ENCODE data around the gene PKDCC. TPM values are rescaled to one million over a fixed set of nuclear protein-coding genes. Genes with fewer than 3 reads are reported as not detected.

The PKDCC gene
- total and polyA plus RNA-seq, 2 of the 13 experiments (the other 11 are each of a cell fraction or from before 2014, with no cell fraction given) = 52.6 to 58.8 TPM

DNA sequence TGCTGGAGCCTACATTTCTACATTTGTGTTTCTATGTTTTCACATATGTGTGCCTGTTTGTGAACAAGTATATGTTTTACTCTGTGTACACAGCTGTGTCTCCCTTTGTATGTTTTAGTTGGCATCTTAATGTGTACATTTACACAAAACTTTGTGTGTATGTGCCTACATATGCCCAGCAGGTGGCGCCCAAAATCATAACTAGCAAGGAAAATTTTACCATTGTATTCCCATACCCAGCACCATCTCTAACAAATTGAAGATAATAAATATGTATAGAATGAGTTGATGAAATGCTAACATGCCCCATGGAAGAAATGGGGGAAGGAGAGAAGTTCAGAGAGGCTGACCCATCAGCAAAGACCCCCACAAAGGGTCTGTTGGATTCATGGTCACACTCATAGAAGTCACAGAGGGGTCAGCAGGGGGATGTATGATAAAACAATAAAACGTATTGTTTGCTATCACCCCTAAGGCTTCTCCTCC is 48.1 kb downstream of the PKDCC start:
- H3K4me1 ChIP-seq (ENCODE audit: insufficient read depth, low read length) = peaks cover 86% of the 10 kb centered on the region
- ATAC-seq = peak; percentile 20
- H3K27me3 ChIP-seq (ENCODE audit: control insufficient read depth in 1 of 2, insufficient read depth in 2 of 2, low read length in 2 of 2) = no peaks in the 10 kb centered on the region
- no TSS peak for BruUV-seq (replicated peaks)
- peak; percentile 84 for FAIRE-seq
- peaks cover 48% of the 10 kb centered on the region for H3K79me2 ChIP-seq (ENCODE audit: insufficient read depth, low read length)
- in situ Hi-C loops (cut with HindIII; ENCODE audit: extremely low pct_ligation_motif_present, low pct_unique_long_range_greater_than_20kb) = loop anchor here (5.0 kb wide), 3 partner anchors 76 to 141 kb away; no protein-coding TSS in a partner anchor
- peak overlapping the region; percentile 1 for H3K27ac ChIP-seq (ENCODE audit: extremely low read length, insufficient read depth, low read length)
- WGBS (ENCODE audit: low lambda C conversion rate) = 46% methylated on average over 2 of the region's 2 CpGs
- ChIA-PET CTCF (ENCODE audit: low intra/inter-chr PET ratio, low total read pairs) (interaction anchor here (0.8 to 3.6 kb wide), 7 partner anchors 40 to 142 kb away, joined by 3 to 39 read pairs (median 5); no protein-coding TSS in a partner anchor), POLR2A (interaction anchor here (0.9 to 4.2 kb wide), 5 partner anchors 37 to 99 kb away, joined by 3 to 24 read pairs (median 11); no protein-coding TSS in a partner anchor)
- H3K4me2 ChIP-seq (ENCODE audit: low read depth, low read length) = 0 out of 2 replicates have a peak overlapping the region, but pooled peaks have one; percentile 9
- no peak overlapping the region for H3K4me3 ChIP-seq (replicated peaks in 1 of 3; ENCODE audit: insufficient read depth in 1 of 3, low read depth in 2 of 3, low read length in 3 of 3)
- intact Hi-C loops (cut with micrococcal nuclease; ENCODE audit: unreplicated experiment) = loop anchor here (1.0 to 2.0 kb wide), 4 partner anchors 41 to 142 kb away; partner anchors contain the start of gene EML4
- peaks cover 8% of the 10 kb centered on the region; the same call in 1 of the 2 replicates for H3K9me3 ChIP-seq (ENCODE audit: low read length)
- no peaks in the 10 kb centered on the region for H3K36me3 ChIP-seq (replicated peaks in 1 of 2; ENCODE audit: control insufficient read depth in 1 of 2, insufficient read depth in 2 of 2, low read length in 2 of 2)
- H4K20me1 ChIP-seq (ENCODE audit: insufficient read depth, low read length) = no peaks in the 10 kb centered on the region
- no peak overlapping the region for H3K9ac ChIP-seq (ENCODE audit: insufficient read depth, low read depth, low read length)
- peak; percentile 81 for DNase-seq (ENCODE audit: low spot score)
- H2AFZ ChIP-seq (ENCODE audit: low read length) = no peak overlapping the region
- TF ChIP-seq FOXA3 (CRISPR knock-in tag; IDR thresholded peaks at IDR 0.05) (peak; percentile 84), KMT2B (CRISPR knock-in tag; IDR thresholded peaks at IDR 0.05) (peak; percentile 54), ERF (CRISPR knock-in tag; IDR thresholded peaks at IDR 0.05) (peak; percentile 61; the same call in 1 of the 2 replicates), TBX2 (CRISPR knock-in tag; IDR thresholded peaks at IDR 0.05; ENCODE audit: borderline replicate concordance) (0 out of 2 replicates have a peak, but pooled peaks have one; percentile 20), FOXA1 (IDR thresholded peaks at IDR 0.05) (peak; percentile 52), FOXA1 (CRISPR knock-in tag; IDR thresholded peaks at IDR 0.05) (peak; percentile 90), NKX3-1 (CRISPR knock-in tag; IDR thresholded peaks at IDR 0.05) (no peak), SMARCC2 (IDR thresholded peaks at IDR 0.05) (no peak)
- TF ChIP-seq, protein P1, sequence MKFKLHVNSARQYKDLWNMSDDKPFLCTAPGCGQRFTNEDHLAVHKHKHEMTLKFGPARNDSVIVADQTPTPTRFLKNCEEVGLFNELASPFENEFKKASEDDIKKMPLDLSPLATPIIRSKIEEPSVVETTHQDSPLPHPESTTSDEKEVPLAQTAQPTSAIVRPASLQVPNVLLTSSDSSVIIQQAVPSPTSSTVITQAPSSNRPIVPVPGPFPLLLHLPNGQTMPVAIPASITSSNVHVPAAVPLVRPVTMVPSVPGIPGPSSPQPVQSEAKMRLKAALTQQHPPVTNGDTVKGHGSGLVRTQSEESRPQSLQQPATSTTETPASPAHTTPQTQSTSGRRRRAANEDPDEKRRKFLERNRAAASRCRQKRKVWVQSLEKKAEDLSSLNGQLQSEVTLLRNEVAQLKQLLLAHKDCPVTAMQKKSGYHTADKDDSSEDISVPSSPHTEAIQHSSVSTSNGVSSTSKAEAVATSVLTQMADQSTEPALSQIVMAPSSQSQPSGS (CRISPR knock-in tag; IDR thresholded peaks at IDR 0.05) = peak; percentile 26; the same call in 1 of the 2 replicates
- TF ChIP-seq, protein P2, sequence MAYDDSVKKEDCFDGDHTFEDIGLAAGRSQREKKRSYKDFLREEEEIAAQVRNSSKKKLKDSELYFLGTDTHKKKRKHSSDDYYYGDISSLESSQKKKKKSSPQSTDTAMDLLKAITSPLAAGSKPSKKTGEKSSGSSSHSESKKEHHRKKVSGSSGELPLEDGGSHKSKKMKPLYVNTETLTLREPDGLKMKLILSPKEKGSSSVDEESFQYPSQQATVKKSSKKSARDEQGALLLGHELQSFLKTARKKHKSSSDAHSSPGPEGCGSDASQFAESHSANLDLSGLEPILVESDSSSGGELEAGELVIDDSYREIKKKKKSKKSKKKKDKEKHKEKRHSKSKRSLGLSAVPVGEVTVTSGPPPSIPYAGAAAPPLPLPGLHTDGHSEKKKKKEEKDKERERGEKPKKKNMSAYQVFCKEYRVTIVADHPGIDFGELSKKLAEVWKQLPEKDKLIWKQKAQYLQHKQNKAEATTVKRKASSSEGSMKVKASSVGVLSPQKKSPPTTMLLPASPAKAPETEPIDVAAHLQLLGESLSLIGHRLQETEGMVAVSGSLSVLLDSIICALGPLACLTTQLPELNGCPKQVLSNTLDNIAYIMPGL (CRISPR knock-in tag; IDR thresholded peaks at IDR 0.05; ENCODE audit: borderline replicate concordance in 1 of 2, low read depth in 1 of 2) = 0 out of 4 replicates have a peak, but pooled peaks of 1 of the 2 experiments have one; percentile 31
- TF ChIP-seq, protein P3, sequence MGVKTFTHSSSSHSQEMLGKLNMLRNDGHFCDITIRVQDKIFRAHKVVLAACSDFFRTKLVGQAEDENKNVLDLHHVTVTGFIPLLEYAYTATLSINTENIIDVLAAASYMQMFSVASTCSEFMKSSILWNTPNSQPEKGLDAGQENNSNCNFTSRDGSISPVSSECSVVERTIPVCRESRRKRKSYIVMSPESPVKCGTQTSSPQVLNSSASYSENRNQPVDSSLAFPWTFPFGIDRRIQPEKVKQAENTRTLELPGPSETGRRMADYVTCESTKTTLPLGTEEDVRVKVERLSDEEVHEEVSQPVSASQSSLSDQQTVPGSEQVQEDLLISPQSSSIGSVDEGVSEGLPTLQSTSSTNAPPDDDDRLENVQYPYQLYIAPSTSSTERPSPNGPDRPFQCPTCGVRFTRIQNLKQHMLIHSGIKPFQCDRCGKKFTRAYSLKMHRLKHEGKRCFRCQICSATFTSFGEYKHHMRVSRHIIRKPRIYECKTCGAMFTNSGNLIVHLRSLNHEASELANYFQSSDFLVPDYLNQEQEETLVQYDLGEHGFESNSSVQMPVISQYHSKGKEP (CRISPR knock-in tag; IDR thresholded peaks at IDR 0.05) = no peak
- TF ChIP-seq, protein P4, sequence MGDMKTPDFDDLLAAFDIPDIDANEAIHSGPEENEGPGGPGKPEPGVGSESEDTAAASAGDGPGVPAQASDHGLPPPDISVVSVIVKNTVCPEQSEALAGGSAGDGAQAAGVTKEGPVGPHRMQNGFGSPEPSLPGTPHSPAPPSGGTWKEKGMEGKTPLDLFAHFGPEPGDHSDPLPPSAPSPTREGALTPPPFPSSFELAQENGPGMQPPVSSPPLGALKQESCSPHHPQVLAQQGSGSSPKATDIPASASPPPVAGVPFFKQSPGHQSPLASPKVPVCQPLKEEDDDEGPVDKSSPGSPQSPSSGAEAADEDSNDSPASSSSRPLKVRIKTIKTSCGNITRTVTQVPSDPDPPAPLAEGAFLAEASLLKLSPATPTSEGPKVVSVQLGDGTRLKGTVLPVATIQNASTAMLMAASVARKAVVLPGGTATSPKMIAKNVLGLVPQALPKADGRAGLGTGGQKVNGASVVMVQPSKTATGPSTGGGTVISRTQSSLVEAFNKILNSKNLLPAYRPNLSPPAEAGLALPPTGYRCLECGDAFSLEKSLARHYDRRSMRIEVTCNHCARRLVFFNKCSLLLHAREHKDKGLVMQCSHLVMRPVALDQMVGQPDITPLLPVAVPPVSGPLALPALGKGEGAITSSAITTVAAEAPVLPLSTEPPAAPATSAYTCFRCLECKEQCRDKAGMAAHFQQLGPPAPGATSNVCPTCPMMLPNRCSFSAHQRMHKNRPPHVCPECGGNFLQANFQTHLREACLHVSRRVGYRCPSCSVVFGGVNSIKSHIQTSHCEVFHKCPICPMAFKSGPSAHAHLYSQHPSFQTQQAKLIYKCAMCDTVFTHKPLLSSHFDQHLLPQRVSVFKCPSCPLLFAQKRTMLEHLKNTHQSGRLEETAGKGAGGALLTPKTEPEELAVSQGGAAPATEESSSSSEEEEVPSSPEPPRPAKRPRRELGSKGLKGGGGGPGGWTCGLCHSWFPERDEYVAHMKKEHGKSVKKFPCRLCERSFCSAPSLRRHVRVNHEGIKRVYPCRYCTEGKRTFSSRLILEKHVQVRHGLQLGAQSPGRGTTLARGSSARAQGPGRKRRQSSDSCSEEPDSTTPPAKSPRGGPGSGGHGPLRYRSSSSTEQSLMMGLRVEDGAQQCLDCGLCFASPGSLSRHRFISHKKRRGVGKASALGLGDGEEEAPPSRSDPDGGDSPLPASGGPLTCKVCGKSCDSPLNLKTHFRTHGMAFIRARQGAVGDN (CRISPR knock-in tag; IDR thresholded peaks at IDR 0.05) = no peak

Data from HepG2 (cell line).